Panc1 (cell line): ENCODE results near the gene MCU.

Experiments used
- REST ChIP-seq, 2 experiments: IDR thresholded peaks; 2 replicates each; pipeline ENCODE4 v1.6.1; 2011 to 2012; ENCODE audit warnings: low read depth in 2 of 2, control low read depth in 1 of 2, low read length in 1 of 2, mild to moderate bottlenecking in 1 of 2, moderate library complexity in 1 of 2; ENCODE audit not compliant: insufficient read depth in 1 of 2
- TF ChIP-seq, protein P1 (sequence below): fragments of 450-650 bp; IDR thresholded peaks from 2 replicates; pipeline ENCODE4 v1.5.1; 2017; ENCODE audit warnings: mild to moderate bottlenecking

- TF ChIP-seq, protein P1, sequence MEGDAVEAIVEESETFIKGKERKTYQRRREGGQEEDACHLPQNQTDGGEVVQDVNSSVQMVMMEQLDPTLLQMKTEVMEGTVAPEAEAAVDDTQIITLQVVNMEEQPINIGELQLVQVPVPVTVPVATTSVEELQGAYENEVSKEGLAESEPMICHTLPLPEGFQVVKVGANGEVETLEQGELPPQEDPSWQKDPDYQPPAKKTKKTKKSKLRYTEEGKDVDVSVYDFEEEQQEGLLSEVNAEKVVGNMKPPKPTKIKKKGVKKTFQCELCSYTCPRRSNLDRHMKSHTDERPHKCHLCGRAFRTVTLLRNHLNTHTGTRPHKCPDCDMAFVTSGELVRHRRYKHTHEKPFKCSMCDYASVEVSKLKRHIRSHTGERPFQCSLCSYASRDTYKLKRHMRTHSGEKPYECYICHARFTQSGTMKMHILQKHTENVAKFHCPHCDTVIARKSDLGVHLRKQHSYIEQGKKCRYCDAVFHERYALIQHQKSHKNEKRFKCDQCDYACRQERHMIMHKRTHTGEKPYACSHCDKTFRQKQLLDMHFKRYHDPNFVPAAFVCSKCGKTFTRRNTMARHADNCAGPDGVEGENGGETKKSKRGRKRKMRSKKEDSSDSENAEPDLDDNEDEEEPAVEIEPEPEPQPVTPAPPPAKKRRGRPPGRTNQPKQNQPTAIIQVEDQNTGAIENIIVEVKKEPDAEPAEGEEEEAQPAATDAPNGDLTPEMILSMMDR: no peak
- TF ChIP-seq REST (IDR thresholded peaks at IDR 0.05; ENCODE audit: insufficient read depth in 1 of 2, low read depth in 2 of 2, low read length in 1 of 2): no peak
Observed at GRCh38 chr10:72649291-72649690, 42.7 kb upstream of the MCU start.
